ENCODE results near the gene OR9Q1.

OR9Q1 gene, protein sequence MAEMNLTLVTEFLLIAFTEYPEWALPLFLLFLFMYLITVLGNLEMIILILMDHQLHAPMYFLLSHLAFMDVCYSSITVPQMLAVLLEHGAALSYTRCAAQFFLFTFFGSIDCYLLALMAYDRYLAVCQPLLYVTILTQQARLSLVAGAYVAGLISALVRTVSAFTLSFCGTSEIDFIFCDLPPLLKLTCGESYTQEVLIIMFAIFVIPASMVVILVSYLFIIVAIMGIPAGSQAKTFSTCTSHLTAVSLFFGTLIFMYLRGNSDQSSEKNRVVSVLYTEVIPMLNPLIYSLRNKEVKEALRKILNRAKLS

DNA sequence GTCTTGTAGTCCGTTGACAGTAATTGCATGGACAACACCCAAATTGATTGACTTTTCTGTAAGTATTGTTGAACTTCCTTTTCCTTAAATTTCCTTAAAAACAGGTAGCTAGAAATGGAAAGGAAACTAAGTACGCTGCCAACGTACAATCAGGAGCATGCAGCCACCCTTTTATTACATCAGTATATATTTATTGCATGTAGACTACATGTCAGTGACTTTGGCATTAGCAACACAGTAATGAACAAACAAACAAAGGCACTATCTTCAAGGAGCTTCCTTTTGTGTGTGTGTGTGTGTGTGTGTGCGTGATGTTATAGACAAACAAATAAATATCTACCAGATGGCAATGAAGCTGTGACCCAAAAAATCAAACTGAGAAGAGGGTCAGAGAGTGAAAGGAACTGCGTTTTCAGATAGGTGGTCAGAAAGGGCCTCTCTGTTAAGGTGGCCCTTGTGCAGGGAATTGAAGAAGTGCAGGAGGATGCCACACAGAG is at the start of gene OR9Q1:
TSS of gene OR9Q1 (plus strand) at position 447 of the 497 bp plus-strand sequence. CDS start 155,564 bp downstream, outside the sequence.
- no peaks in the 10 kb centered on the region for H3K36me3 ChIP-seq (ENCODE audit: control insufficient read depth, insufficient read depth, low read length)
- no peak within 1 kb of the TSS for H3K4me3 ChIP-seq (replicated peaks; ENCODE audit: low read depth, low read length)
- TF ChIP-seq, protein P1, sequence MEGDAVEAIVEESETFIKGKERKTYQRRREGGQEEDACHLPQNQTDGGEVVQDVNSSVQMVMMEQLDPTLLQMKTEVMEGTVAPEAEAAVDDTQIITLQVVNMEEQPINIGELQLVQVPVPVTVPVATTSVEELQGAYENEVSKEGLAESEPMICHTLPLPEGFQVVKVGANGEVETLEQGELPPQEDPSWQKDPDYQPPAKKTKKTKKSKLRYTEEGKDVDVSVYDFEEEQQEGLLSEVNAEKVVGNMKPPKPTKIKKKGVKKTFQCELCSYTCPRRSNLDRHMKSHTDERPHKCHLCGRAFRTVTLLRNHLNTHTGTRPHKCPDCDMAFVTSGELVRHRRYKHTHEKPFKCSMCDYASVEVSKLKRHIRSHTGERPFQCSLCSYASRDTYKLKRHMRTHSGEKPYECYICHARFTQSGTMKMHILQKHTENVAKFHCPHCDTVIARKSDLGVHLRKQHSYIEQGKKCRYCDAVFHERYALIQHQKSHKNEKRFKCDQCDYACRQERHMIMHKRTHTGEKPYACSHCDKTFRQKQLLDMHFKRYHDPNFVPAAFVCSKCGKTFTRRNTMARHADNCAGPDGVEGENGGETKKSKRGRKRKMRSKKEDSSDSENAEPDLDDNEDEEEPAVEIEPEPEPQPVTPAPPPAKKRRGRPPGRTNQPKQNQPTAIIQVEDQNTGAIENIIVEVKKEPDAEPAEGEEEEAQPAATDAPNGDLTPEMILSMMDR (IDR thresholded peaks at IDR 0.05; ENCODE audit: insufficient read depth, low read length, poor library complexity, severe bottlenecking), result no peak
- no peaks in the 10 kb centered on the region for H3K27me3 ChIP-seq (replicated peaks; ENCODE audit: control insufficient read depth, insufficient read depth, low read length)
- DNase-seq (ENCODE audit: extremely low read depth, insufficient read length), result no peak

DNA sequence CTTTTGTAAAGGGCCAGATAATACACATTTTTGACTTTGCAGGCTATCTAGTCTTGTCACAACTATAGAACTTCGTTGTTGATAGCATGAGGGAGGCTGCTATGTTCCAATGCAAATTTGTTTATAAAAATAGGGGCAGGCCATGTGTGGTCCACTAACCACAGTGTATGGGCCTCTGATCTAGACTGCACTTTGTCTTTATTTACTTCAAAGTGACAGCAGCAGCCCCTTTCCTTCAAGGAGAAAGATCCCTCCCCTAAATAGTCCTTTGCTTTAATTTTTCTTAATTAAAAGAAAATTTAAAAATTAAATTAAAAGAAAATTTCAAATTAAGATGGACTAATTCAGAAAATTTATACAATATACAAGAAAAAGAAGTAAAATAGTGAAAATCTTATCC is 49.5 kb upstream of the OR9Q1 start:
- Histone ChIP-seq H3K4me3 (replicated peaks; ENCODE audit: low read depth, low read length) (no peak overlapping the region), H3K27me3 (replicated peaks; ENCODE audit: control insufficient read depth, insufficient read depth, low read length) (no peaks in the 10 kb centered on the region), H3K36me3 (ENCODE audit: control insufficient read depth, insufficient read depth, low read length) (no peaks in the 10 kb centered on the region)
- DNase-seq (ENCODE audit: extremely low read depth, insufficient read length), result no peak
- TF ChIP-seq, protein P1 (IDR thresholded peaks at IDR 0.05; ENCODE audit: insufficient read depth, low read length, poor library complexity, severe bottlenecking), result no peak

DNA sequence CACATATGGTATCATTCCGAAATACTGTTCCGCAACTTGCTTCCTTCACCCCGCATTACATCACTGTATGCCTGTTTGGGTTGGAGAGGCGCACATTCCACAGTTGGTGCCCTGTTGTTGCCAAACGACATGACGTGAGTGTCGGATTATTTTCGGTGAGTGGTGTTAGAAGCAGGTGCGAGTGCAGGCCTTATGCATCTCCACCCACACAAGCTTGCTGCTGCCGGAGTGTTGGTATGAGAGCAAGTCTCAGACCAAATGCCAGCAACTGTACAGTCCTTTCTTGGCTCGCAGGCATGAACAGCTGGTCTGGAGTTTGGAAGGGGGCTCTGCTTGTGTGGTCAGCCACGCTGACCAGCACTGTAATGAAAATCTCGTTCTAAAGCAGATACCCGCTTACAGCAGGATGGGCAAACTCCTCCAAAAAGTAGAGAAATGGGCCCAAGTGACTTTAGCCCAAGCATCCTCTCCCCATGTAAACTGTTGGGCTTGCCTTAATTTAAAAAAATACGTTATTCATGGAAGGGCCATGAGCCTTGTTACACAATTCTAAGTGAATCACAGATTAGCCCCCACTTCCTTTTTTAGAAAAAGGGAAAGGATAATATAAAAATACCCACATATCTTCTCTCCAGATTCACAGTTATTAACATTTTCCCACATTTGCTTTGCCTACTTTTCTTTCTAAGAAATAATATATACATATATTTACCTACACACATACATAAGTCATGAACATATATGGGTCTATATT is 48.7 kb upstream of the OR9Q1 start:
- Histone ChIP-seq H3K27me3 (replicated peaks; ENCODE audit: control insufficient read depth, insufficient read depth, low read length) (no peaks in the 10 kb centered on the region), H3K4me3 (replicated peaks; ENCODE audit: low read depth, low read length) (no peak overlapping the region), H3K36me3 (ENCODE audit: control insufficient read depth, insufficient read depth, low read length) (no peaks in the 10 kb centered on the region)
- DNase-seq (ENCODE audit: extremely low read depth, insufficient read length), result no peak
- TF ChIP-seq, protein P1 (IDR thresholded peaks at IDR 0.05; ENCODE audit: insufficient read depth, low read length, poor library complexity, severe bottlenecking), result no peak

DNA sequence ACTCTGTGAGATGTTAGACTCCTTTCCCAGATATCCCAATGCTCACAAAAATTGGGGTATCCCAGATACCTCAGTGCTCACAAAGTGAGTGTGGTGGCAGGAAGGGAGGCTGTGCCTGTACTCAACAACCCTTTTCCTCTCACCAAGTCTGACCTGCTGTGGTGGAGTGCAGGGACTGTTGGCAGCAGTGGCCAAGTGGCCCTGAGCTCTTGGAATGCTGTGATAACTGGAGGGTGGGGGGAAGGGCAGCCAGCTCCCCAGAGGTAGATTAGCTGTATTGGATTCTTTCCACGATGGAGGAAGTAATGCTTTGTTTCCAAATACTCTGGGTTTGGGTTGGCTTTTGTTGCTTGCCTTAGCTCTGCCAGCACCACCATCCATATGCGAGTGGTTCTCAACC is 46.0 kb upstream of the OR9Q1 start:
- TF ChIP-seq, protein P1 (IDR thresholded peaks at IDR 0.05; ENCODE audit: insufficient read depth, low read length, poor library complexity, severe bottlenecking), result no peak
- Histone ChIP-seq H3K27me3 (replicated peaks; ENCODE audit: control insufficient read depth, insufficient read depth, low read length) (no peaks in the 10 kb centered on the region), H3K36me3 (ENCODE audit: control insufficient read depth, insufficient read depth, low read length) (no peaks in the 10 kb centered on the region), H3K4me3 (replicated peaks; ENCODE audit: low read depth, low read length) (no peak overlapping the region)
- DNase-seq (ENCODE audit: extremely low read depth, insufficient read length), result no peak

DNA sequence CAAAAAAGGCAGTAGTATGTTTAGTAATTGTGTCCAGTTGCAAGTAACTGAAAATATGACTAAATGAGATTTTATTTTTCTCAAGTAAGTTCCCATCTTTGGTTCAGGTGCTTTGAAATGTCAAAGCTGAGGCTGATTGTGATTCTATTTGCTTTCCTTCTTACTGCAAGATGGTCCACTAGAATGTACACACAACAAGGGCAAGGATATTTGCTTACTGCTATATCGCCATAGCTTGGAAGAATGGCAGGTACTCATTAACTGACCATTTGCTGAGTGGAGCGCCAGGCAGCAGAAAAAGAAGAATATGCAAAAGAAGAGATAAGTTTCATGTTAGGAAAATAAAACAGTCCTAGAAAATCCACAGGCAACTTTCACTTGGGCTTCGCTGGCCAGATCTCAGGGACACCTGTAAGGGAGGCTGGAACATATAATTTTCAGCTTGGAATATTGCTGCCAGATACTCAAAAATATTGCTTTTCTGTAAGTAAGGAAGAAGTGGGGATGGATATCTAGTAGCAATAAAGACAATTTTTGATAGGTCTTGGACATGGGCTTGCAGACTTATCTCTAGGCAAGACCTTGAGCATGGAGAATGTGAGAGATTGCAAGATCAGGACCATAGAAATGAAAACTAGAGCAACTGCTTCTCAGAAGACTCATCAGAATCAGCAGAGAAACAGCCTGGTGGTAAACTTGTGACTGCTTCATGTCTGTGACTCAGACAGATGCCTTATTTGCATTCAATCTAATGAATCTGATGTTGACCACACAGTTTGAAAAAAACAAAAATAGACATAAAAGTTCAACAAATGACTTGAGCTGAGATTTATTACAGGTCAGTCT is 44.8 kb upstream of the OR9Q1 start:
- DNase-seq (ENCODE audit: extremely low read depth, insufficient read length), result no peak
- Histone ChIP-seq H3K27me3 (replicated peaks; ENCODE audit: control insufficient read depth, insufficient read depth, low read length) (no peaks in the 10 kb centered on the region), H3K36me3 (ENCODE audit: control insufficient read depth, insufficient read depth, low read length) (no peaks in the 10 kb centered on the region), H3K4me3 (replicated peaks; ENCODE audit: low read depth, low read length) (no peak overlapping the region)
- TF ChIP-seq, protein P1 (IDR thresholded peaks at IDR 0.05; ENCODE audit: insufficient read depth, low read length, poor library complexity, severe bottlenecking), result no peak

All from GM06990 (cell line).